NCI-H446 (cell line): ENCODE measurements around the gene GAS2L1.

Experiments used
- DNase-seq, 2 experiments: peaks; one replicate each; lab custom pipeline; 2025; lab: John Stamatoyannopoulos, UW

GAS2L1 gene

DNA sequence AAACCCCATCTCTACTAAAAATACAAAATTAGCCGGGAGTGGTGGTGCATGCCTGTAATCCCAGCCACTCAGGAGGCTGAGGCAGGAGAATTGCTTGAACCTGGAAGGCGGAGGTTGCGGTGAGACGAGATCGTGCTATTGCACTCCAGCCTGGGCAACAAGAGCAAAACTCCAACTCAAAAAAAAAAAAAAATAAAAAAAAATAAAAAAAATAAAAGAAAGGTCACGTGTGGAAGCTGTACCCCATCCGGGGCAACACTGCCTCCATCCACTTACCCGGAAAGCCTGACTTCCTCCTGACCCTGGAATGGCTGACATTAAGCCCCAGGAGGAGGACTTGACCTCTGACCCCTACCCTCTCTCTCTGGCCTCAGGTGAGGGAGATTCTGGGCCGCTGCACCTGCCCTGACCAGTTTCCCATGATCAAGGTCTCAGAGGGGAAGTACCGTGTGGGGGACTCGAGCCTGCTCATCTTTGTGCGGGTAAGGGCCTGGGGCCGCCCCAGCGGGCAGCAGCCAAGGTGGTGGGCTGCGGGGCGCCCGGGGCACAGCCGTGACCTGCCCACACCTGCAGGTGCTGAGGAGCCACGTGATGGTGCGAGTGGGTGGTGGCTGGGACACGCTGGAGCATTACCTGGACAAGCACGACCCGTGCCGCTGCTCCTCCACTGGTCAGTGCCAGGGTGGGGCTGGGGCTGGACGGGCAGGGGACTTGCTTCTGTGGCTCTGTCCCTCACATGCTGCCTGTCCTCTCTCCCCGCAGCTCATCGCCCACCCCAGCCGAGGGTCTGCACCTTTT lies 3.8 kb downstream of the GAS2L1 start:
- no peak for DNase-seq

DNA sequence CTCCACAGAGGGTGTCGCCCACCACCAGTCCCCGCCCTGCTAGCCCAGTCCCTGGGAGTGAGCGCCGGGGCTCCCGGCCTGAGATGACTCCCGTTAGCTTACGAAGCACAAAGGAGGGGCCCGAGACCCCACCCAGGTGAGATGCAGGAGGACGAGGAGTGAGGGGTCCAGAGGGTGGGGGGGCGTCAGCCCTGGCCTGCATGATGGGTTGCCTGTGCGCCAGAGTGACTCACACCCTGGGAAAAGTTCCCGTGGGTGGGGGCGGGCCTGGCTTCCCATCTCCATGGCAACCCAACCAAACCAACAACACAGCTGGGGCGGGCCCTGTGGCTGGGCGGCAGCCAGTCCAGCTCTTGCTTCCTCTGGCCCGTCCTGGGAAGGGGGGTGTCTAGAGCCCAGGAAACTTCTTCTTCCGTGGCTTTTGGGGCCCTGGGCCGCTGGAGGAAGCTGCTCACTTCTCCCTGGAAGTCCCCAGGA lies 4.5 kb downstream of the GAS2L1 start:
- peak; percentile 90 to 91 for DNase-seq

DNA sequence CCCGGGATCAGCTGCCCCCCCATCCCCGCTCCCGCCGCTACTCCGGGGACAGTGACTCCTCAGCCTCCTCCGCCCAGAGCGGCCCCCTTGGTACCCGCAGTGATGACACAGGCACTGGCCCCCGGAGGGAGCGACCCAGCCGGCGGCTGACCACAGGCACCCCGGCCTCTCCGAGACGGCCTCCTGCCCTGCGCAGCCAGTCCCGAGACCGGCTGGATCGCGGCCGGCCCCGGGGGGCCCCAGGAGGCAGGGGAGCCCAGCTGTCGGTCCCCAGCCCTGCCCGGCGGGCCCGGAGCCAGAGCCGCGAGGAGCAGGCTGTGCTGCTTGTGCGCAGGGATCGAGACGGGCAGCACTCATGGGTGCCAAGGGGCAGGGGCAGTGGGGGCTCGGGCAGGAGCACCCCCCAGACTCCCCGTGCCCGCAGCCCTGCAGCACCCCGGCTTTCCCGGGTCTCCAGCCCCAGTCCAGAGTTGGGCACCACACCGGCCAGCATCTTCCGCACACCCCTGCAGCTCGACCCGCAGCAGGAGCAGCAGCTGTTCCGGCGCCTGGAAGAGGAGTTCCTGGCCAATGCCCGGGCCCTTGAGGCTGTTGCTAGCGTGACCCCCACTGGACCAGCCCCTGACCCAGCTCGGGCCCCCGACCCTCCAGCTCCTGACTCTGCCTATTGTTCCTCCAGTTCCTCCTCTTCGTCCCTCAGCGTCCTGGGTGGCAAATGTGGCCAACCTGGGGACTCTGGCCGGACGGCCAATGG lies 5.2 kb downstream of the GAS2L1 start:
- DNase-seq, result peak in 1 of 2 experiments; percentile 42

DNA sequence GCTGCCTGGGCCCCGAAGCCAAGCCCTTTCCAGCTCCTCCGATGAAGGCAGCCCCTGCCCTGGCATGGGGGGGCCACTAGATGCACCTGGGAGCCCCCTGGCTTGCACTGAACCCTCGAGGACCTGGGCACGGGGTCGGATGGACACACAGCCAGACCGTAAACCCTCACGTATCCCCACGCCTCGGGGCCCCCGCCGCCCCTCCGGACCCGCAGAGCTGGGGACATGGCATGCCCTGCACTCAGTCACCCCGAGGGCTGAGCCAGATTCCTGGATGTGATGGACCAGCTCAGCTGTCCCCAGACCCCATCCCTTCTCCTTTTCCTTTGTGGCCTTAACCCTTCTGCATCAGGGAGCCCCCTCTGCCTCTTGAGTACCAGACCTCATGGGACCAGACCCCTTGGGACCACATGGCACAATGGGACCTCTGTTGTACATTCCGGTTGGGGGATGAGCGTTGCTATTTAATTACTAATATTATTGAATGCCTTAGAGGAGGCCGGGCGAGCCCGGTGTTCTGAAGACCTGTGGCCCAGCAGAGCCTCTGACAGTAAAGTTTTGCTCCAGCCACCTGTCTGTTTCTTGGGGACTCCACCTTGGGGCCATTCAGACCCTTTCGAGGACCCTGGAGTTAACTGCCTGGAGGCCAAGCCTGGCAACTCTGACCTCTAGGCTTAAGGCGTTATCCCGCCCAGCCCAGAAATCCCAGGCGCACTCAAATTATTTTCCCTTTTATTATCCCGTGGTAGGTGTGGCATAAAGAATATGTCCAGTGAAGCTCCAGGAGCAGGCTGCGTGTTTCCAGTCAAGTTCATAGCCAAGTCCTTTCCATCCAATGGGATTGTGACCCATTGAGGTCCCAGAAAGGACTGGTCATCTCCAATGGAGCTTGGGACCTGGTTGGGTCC lies 6.0 kb downstream of the GAS2L1 start:
- no peak for DNase-seq

DNA sequence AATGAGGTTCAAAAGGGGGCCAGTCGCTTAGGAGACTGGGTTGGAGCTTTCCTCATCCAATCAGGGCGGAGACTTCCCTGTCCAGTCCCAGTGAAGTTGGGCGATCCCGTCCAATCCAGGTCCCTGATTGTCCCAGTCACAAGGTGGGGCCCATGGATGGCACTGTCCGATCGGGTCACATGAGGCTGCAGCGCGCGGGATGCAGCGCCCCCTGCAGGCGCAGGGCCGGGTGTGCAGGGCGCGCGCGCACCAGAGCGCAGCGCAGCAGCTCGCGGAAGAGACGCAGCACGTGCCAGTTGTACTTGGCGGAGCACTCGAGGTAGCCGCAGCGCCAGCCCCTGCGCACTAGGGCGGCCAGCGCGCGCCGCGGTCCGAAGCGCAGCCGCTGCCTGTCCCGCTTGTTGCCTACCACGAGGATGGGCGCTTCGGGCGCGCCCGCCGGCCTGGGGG lies 6.7 kb downstream of the GAS2L1 start:
- no peak for DNase-seq

DNA sequence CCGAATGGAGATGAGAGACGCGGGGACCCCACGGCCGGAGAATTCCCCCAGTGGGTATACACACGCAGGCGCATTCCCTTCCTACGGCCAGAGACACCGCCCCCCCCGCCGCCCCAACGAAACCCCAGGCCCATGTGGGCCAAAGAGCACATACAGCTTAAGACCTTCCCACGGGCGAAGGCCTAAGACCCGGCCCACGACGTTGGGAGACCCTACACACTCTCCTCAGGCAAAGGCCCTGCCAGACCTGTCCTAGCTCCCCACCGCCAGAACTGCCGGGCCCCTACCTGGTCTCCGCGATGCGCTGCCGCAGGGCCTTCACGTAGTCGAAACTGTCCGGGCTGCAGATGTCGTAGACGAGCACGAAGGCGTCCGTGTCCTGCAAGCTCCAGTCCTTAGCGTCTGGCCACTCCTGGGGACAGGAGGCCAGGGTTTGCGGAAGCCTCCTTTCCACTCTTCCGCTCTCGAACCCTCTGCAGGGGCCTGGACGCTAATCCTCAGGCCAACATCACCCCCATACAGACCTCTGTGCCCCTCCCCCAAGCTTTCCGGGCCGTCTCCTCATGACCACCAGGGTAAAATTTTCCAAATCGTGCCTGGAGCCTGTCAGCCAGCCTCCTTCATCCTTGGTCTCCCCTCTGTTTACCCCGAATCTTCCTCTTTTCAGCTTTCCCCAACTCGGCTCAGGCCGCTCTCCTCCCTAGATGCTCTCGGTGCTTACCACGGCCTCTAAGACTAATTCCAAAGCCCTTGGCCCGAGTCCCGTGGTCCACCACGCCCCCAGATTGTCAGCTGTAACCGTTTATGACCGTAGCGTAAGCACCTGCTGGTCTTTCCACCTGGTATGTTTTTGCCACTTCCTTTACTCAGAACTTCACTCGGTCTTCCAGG lies 7.4 kb downstream of the GAS2L1 start:
- no peak for DNase-seq

DNA sequence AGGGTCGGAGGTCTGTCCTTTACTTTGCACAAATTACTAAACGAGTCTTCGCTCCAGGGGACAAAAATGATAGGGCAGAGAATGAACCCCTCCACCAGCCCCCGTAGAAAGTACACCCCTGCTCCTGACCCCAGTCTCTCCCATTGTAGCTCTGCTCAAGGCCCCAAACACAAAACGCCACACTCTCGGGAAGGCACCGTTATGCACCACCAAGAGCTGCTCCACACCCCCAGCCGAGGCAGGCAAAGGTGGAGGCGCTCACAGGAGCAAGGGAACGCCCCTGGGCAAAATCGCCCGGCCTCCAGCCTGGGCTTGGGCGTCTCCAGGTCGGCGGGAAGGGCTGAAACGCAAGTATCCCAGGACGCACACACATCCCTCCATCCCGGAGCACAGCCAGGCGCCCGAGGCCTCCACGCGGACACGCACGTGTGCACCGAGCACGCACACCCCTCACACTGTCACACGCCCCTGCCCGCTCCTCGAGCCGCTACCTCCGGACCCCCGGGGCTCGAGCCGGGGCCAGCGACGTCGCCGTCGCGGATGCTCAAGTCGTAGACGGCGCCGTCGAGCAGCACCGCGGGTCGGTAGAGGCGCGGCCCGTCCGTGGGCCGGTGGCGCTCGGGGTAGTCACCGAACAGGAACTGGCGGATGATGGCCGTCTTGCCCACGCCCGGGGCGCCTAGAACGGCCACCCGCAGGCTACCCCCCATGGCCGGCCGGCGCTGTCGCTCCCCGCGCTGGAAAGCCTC lies 8.3 kb downstream of the GAS2L1 start:
- DNase-seq, result no peak

DNA sequence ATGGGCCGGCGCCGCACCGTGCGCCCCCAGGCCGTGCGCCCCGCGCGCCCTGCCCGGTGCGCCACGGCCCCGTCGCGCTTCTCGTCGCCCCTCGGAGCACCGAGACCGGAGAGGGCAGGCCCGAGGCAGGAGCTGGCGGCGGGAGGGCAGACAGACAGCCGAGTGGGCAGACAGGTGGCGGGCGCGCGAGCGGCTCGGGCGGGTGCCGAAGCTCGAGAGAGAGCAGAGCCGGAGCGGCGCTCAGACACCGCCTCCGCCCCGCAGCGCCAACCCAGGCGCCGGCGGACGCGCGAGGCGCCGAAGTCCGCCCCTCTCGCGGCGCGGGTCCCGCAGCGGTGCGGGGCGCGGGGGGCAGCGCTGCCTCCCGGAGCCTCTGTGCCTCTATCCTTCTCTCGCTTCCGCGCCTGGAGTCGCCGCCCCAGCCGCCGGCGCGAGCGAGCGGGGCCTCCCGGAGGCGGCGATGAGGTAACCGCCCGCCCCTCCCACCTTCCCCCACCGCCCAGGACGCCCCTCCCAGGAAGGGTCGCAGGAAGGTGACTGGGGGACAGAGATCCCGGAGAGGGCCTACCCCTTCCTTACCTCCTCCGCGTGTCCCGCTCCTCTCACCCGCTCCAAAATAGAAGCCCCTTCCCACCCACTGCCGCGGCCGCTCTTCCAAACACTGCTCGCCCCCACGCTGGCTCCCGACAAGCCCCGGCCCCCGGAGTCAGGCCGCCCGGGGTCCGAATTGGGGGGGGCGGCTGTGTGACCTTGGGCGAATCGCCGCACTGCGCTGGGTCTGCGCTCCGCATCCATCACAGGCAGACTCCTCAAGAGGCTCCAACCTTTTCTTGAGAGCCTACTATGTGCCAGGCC lies 9.1 kb downstream of the GAS2L1 start, which contains the start of gene RASL10A:
RASL10A (minus strand) TSS at position 412 of the 855 bp plus-strand sequence. CDS start 451 bp downstream, outside the sequence.
- no peak for DNase-seq

DNA sequence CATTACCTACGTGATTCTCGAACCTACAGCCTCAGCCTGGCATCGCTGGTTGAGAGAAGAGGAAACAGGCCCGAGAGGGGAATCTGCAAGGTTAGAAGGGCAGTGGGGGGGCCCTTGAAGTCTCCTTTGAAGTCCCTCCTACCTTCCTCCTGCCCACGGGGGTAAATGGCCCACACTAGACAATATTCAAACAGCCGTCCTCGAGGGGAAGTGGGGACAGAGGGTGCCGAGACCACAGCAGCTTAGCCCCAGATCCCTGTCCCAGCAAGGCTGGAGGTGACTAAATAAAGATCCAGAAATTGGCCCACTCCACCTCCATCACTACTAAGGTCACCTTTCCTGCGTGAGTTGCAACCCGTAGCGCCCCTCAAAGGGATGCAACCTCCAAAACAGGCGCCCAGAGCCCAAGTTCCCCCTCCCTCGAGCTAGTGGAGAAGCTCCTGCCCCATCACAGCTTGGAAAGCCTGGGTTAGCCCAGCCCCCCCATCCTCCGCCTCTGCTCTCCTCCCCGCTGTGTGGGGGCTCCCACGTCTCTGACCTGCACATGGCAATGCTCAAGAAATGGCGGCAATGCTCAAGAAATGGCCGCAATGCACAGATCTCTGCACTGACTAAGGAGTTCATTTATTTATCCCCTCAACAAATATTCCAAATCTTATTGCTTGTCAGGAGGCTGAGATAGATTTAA lies 9.8 kb downstream of the GAS2L1 start:
- DNase-seq, result no peak

DNA sequence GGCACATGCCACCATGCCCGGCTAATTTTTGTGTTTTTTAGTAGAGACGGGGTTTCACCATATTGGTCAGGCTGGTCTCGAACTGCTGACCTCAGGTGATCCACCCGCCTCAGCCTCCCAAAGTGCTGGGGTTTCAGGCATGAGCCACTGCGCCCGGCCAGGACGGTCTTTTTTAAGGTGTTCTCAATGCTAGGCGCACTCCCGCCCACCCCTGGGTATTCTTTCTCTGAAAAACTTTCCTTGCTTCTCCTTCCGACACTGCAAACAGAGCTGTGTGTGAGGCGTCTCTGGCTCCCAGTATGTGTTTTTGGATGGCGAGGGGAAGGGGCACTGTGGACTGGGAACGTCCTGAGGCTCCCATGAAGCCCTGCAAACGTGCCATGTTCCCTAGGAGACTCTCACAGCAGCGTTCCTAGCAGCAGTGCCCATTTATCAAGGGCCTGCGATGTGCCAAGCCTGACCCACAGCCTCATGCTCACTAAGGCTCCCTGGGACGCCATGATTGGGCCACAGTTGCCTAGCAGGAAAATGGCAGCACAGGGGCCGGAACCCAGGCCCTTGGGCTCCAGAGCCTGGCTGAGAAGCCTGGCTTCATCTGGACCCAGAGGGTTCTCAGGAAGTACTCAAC lies 11.5 kb downstream of the GAS2L1 start:
- DNase-seq, result no peak

DNA sequence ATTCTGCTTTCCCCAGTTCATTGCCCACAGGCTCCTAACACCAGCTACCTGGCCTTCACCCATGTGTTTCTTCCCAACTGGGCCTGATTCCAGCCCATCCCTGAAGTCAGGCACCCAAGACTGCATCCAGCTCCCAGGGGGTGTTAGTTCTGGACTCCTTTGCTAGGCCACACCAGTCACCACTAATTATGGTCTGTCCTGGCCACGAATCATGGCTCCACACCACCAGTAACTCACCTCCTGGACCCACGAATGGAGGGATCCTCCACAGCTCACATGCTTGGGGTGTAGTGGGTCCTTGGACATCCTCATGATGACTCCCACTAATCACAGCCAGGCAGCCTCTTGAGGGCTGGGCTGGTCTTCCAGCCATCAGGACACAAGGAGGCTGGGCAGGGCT lies 12.6 kb downstream of the GAS2L1 start:
- DNase-seq, result no peak

DNA sequence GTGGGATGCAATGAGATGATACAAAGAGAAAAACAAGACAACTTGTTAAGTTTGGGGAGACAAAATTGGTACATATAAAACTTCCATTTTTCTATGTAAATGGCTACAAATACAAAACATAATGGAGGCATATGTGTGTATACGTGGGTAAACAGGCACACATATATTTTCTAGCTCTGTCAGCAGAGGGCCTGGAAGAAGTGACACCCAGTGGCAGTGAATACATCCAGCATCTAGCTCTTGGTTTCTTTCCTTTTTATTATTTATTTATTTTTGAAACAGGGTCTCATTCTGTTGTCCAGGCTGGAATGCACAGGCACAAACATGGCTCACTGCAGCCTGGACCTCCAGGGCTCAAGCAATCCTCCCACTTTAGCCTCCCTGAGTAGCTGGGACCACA lies 14.1 kb downstream of the GAS2L1 start:
- DNase-seq, result no peak

DNA sequence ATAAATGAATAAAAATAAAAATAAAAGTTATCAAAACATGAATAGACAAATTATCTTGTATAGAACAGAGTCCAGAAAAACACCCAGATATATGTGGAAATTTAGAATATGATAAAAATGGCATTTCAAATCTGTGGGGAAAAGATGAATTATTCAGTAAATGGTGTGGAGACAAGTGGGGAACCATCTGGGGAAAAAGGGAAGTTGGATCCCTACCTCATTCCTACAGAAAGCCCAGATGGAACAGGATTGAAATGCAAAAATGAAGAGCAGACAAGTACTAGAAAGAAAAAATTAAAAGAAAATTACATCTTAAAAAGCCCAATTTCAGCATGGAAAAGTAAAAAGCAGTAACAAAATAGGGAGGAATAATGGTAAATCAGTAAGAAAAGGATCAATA lies 17.2 kb downstream of the GAS2L1 start:
- no peak for DNase-seq

DNA sequence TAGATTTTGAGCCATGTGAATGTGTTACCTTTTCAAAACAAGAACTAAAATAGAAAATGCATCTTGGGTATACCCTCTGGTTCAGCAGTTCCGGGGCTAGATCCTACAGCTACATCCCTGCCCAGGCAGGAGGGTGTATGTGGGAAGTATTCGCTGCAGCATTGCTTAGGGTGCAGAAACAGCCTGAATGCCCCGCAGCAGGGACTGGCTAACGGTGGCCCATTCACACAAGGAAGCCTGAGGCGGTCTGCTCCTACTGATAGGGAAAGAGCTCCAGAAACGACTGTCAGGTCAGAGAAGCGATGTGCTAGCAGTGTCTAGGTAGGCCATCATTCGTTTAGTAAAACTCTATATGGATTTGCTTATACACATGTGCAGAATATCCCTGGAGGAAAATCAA lies 18.9 kb downstream of the GAS2L1 start:
- no peak for DNase-seq

DNA sequence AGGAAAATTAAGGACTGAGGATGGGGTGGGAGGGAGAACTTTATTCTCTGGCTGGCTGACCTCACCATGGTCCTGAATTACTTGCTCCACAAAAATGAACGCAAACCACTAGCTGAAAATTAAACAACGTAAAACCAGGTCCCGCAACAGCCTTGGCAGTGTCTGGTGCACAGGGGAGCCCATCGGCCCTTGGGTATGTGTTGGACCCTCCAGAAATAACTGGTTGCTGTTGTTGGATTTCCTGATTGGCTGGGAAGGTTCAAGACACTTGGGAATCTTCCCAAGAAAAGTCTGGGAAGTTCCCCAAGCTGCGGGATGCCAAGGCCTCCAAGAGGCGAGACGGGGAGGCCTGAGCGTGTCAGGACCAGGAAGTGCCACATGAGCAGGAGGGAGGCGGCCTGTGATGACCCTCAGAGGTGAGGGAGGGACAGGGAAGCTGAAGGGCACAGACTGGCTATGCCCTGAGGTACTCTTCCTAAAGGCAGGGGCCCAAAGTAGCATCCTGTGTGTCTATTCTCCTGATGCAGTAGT lies 19.4 kb downstream of the GAS2L1 start:
- DNase-seq, result no peak

DNA sequence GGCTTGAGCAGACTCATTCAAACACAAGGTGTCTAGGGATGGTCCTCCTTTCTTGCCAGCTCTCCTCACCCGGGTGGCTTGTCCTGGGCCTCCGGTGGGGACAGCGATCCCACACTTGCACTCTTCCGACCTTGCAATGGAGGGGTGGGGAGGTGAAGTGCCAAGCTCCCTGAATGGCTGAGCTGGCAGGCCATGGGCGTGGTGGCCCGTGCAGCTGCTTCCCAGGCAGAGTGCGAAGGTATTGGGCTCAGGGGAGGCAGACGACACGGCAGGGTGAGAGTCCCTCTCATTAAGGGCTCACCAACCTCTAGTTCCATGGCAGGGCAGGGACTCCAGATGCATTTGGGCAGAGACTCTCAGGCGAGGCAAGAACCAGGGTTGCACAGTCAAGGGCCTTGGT lies 20.0 kb downstream of the GAS2L1 start:
- no peak for DNase-seq

DNA sequence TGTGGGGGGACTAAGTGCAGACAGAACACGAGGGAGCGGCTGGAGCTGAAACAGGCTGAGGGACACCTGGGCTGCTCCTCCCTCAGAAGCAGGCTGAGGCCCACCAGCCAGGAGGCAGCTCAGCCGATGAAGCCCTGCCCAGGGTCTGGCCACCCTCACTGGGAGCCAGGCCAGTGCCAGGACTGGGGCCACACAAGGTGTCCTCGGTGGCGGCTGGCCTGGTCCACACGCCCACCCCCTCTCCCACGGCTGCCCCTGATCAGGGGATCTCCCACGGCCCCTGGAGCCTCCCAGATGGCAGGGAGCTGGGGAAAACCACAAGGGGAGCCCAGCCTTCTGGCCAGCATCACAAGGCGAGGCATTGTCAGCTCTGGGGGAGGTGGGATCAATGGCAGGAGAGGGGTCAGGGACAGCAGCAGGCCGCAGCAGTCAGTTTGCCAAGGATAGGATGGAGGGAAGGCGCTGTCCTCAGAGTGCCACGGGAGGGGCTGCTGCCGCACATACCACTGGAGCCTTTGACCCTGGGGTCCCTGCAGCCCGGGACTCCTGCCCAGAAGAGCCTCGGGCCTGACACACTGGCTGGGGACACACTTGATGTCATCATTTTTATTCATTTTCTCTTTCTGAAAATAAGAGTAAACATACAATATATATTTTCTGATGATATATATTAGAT lies 20.8 kb downstream of the GAS2L1 start:
- no peak for DNase-seq
